Measurements from ENCODE around the gene DNAJC10.

- TF ChIP-seq GATA2 (IDR thresholded peaks at IDR 0.05; ENCODE audit: low read depth, low read length), result no peak
- no peak for TF ChIP-seq GATA3 (IDR thresholded peaks at IDR 0.05; ENCODE audit: low read depth, low read length)
Observed at GRCh38 chr2:182732736-182733135, 16.7 kb downstream of the DNAJC10 start.

Data from SH-SY5Y (cell line).